Psoas muscle (tissue), 8 donors: ENCODE results near the gene AFAP1. TPM values are rescaled to one million over a fixed set of nuclear protein-coding genes. Genes with fewer than 3 reads are reported as not detected.

Experiments
- ATAC-seq, 4 donors: fragments of 200-7000 bp; cut with Tn5 transposase; one replicate each; pipeline ENCODE4 v1.9.1; 2020; ENCODE audit warnings: moderate library complexity in 3 of 4, mild to moderate bottlenecking in 2 of 4
- DNase-seq, 2 donors: peaks; one replicate each; pipeline ENCODE4 v3.0.0-alpha.2; 2020
- H3K27ac ChIP-seq: fragments of 200-600 bp; one replicate; pipeline ENCODE4 v1.8.0; 2022
- H3K27me3 ChIP-seq, 3 donors: fragments of 200-600 bp in 1 of 3; one replicate each; pipeline versions ENCODE4 v1.6.1 to v1.8.0; 2013 to 2022; ENCODE audit warnings: low read length in 2 of 3, mild to moderate bottlenecking in 2 of 3, moderate library complexity in 1 of 3; ENCODE audit not compliant: insufficient read depth in 3 of 3
- H3K36me3 ChIP-seq, 2 donors: fragments of 200-600 bp in 1 of 2; one replicate each; pipeline versions ENCODE4 v1.6.1 to v1.8.0; 2013 to 2022; ENCODE audit warnings: low read depth in 1 of 2, mild to moderate bottlenecking in 1 of 2, moderate library complexity in 1 of 2; ENCODE audit not compliant: insufficient read depth in 1 of 2
- H3K4me1 ChIP-seq: fragments of 200-600 bp; one replicate; pipeline ENCODE4 v1.8.0; 2022
- H3K4me3 ChIP-seq: fragments of 200-600 bp; one replicate; pipeline ENCODE4 v1.8.0; 2022; ENCODE audit warnings: mild to moderate bottlenecking
- H3K9me3 ChIP-seq: fragments of 200-600 bp; one replicate; pipeline ENCODE4 v1.8.0; 2022
- WGBS, 3 donors: extraction: QIAGEN DNeasy Blood & Tissue Kit; methylation state at CpG; one replicate each; pipeline versions ENCODE4 v1.1.6 to v1.1.7; 2013; 5-methylcytosine and 5-hydroxymethylcytosine counted together
- intact Hi-C, 2 donors: fragments of 100-400 bp; cut with DNase I; formaldehyde crosslinking; loops; one replicate each; pipeline versions ENCODE4 v1.11.0 to v1.14.2; 2022
- polyA plus RNA-seq, 3 donors: library from polyadenylated mRNA; stranded (reverse); fragments of 200-250 nt; gene quantifications; one replicate each; pipeline ENCODE4 v1.2.3, GENCODE V29; 2013
- total RNA-seq, 4 donors: library from RNA; stranded (reverse); fragmentation: NEBNext Ultra II Directional in 2 of 4; extraction: Animal tissue kit (Norgen Biotek cat#: 25700) in 2 of 4; gene quantifications; one replicate each; pipeline versions ENCODE4 v1.2.1 to v1.2.4, GENCODE V29; 2021 to 2023
- TF ChIP-seq, protein P1 (sequence below): fragments of 200-600 bp; IDR thresholded peaks from one replicate; pipeline ENCODE4 v1.8.0; 2022; ENCODE audit warnings: antibody characterized with exemption
- donor health status: healthy with polysubstance abuse.
- donor health status: DM: no; HTN: no; CAD: no; lungs with moderate emphysema.
- donor health status: Bipolar disorder and iron deficiency.
- donor health status: healthy.
- donor health status: DM: yes; HTN: yes; CAD: no.
- donor health status: DM: no; HTN: no; CAD: no.
- donor health status: DM: no; HTN: no; CAD: no.
- donor health status: DM: yes; HTN: yes; CAD: no.

The AFAP1 gene
- total and polyA plus RNA-seq, 7 donors: 1.3 to 11.4 (median 2.6) TPM

DNA sequence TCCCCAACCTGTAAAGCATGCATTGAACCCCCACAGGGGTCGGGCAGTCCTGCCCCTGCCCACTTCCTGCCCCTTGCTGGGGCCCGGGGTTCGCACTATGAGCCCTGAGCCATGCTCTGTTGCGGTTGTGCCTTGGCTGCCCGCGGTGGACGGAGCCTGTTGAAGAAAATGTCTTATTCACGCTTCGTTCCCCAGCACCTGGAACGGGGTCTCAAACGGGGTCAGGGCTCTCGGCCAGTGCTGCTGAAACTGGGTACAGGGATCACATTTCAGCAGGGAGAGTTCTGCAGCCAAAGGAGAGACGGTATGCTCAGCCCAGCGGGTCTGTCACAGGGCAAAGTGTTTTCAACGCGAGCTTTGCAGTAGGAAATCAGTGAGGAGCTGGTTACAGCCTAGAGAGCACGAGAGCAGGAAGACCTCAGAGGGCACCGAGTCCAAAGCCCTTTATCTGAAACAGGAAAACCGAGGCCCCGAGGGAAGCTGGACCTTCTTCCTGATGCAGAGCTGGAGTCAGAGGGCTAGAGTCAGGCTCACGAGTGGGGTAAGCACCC lies 46.3 kb upstream of the AFAP1 start:
- DNase-seq: no peak
- H3K4me3 ChIP-seq: no peak overlapping the region
- peak in 2 of 4 donors; percentile 2 to 8 for ATAC-seq
- peak overlapping the region; percentile 58 for H3K27ac ChIP-seq
- H3K4me1 ChIP-seq: peaks cover 22% of the 10 kb centered on the region
- H3K9me3 ChIP-seq: peaks cover 12% of the 10 kb centered on the region
- intact Hi-C loops: no loop called here
- H3K36me3 ChIP-seq: peaks cover 0 to 64% of the 10 kb centered on the region in 2 donors
- WGBS, 3 donors: 10 to 16% (median 16%) methylated on average over 21 of the region's 21 CpGs
- H3K27me3 ChIP-seq: no peaks in the 10 kb centered on the region
- TF ChIP-seq, protein P1, sequence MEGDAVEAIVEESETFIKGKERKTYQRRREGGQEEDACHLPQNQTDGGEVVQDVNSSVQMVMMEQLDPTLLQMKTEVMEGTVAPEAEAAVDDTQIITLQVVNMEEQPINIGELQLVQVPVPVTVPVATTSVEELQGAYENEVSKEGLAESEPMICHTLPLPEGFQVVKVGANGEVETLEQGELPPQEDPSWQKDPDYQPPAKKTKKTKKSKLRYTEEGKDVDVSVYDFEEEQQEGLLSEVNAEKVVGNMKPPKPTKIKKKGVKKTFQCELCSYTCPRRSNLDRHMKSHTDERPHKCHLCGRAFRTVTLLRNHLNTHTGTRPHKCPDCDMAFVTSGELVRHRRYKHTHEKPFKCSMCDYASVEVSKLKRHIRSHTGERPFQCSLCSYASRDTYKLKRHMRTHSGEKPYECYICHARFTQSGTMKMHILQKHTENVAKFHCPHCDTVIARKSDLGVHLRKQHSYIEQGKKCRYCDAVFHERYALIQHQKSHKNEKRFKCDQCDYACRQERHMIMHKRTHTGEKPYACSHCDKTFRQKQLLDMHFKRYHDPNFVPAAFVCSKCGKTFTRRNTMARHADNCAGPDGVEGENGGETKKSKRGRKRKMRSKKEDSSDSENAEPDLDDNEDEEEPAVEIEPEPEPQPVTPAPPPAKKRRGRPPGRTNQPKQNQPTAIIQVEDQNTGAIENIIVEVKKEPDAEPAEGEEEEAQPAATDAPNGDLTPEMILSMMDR: no peak

- intact Hi-C loops: no loop called here
- Histone ChIP-seq H3K27me3 (no peaks in the 10 kb centered on the region), H3K4me1 (peaks cover 22% of the 10 kb centered on the region), H3K4me3 (no peak overlapping the region), H3K36me3 (peaks cover 0 to 64% of the 10 kb centered on the region in 2 donors), H3K27ac (peak overlapping the region; percentile 58), H3K9me3 (peaks cover 10% of the 10 kb centered on the region)
- WGBS, 3 donors: 92 to 95% (median 93%) methylated on average over 12 of the region's 12 CpGs
- TF ChIP-seq, protein P1: no peak
- ATAC-seq (peak in 1 of 4 donors; percentile 0), DNase-seq (no peak)
Measured at GRCh38 chr4:7985072-7985471, 45.4 kb upstream of the AFAP1 start.

DNA sequence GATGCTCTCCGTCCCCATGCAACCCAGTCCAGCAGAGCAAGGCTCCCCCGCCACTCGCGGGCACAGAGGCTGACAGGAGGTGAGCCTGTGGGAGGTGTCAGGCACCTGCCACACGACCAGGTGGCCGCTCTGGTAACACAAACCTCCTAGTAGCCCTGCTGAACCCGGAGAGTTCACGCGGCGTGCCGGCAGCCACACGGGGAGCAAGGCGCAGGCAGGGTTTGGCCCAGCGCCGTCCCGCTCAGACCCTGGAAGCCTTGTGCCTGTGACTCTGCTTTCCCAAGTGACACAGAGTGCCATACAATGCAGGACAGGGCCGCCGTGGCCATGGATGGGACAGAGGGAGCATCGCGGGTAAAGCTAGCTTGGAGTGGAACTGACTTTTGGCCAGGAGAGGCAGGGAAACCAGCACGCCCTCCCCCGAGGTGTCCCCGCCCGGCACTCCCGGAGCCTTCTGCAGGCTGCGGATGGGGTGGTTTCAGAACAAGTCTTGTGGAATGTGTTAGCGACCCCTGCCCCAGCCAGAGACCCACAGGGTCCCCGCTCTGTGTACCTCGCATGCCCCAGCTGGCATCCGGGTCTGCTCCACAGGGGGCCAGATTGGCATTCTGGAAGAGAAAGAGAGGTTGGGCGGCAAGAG lies 44.7 kb upstream of the AFAP1 start:
- Histone ChIP-seq H3K36me3 (peaks cover 0 to 67% of the 10 kb centered on the region in 2 donors), H3K4me3 (no peak overlapping the region), H3K27ac (no peak overlapping the region), H3K9me3 (peaks cover 4% of the 10 kb centered on the region), H3K4me1 (peaks cover 22% of the 10 kb centered on the region), H3K27me3 (no peaks in the 10 kb centered on the region)
- intact Hi-C loops: no loop called here
- WGBS, 3 donors: 92 to 94% (median 92%) methylated on average over 29 to 31 of the region's 31 CpGs
- ATAC-seq (peak in 1 of 4 donors; percentile 0), DNase-seq (no peak)
- TF ChIP-seq, protein P1: no peak

- Histone ChIP-seq H3K27me3 (no peaks in the 10 kb centered on the region), H3K27ac (no peak overlapping the region), H3K36me3 (peaks cover 0 to 78% of the 10 kb centered on the region in 2 donors), H3K4me3 (no peak overlapping the region), H3K9me3 (no peaks in the 10 kb centered on the region), H3K4me1 (peaks cover 24% of the 10 kb centered on the region)
- WGBS, 3 donors: 94 to 95% (median 95%) methylated on average over 17 of the region's 17 CpGs
- TF ChIP-seq, protein P1: no peak
- DNase-seq (no peak), ATAC-seq (no peak)
- intact Hi-C loops: no loop called here
Measured at GRCh38 chr4:7983296-7983695, 43.6 kb upstream of the AFAP1 start.
